ENCODE measurements around the gene SHB. TPM values are rescaled to one million over a fixed set of nuclear protein-coding genes. Genes with fewer than 3 reads are reported as not detected.

The SHB gene
- total and polyA plus RNA-seq, 2 donors from 2014 or later = 16.4 to 39.8 TPM

DNA sequence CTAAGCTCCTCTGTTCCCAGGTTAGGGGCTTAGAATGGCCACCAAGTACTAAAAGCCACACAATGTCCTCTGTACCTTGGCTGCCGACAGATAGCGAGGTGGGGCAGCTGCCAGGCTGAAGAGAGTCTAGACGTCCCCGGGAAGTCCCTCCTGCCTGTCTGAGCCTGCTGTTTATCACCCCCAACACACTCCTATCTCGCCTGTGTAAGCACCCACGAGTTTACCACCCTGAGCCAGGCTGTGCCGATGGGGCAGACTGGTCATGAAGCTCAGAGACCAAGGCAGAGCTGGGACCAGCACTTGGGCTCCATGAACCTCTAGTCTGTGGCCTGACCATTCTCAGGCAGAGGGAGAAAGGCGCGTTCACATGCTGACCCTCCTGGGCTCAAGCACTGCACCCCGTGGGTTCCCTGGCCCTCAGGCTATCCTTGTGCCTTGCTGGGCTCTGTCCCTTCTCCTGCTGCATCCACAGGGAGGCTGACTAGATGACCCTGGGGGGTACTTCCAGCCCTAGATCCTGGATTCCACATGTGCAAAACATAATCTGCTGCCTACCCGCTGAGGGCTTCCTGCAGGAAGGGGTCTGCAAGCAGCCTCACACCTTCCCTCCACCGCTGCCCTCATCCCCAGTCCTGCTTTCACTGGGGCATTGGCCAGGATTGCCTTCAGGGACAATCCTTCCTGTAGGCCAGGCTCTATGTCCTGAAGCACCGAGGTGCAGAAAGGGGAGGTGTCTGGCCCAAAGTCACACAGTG lies 146.5 kb downstream of the SHB start:
- peaks cover 0 to 4% (median under 1%) of the 10 kb centered on the region in 3 donors for H3K36me3 ChIP-seq (ENCODE audit: control insufficient read depth in 2 of 3, insufficient read depth in 3 of 3, low read length in 3 of 3)
- H3K4me1 ChIP-seq (ENCODE audit: control insufficient read depth in 2 of 3, insufficient read depth in 2 of 3, low read depth in 1 of 3, low read length in 3 of 3) = peaks cover 0 to 28% (median 23%) of the 10 kb centered on the region in 3 donors
- H3K27me3 ChIP-seq (ENCODE audit: control insufficient read depth, insufficient read depth, low read length) = no peaks in the 10 kb centered on the region
- TF ChIP-seq, protein P1, sequence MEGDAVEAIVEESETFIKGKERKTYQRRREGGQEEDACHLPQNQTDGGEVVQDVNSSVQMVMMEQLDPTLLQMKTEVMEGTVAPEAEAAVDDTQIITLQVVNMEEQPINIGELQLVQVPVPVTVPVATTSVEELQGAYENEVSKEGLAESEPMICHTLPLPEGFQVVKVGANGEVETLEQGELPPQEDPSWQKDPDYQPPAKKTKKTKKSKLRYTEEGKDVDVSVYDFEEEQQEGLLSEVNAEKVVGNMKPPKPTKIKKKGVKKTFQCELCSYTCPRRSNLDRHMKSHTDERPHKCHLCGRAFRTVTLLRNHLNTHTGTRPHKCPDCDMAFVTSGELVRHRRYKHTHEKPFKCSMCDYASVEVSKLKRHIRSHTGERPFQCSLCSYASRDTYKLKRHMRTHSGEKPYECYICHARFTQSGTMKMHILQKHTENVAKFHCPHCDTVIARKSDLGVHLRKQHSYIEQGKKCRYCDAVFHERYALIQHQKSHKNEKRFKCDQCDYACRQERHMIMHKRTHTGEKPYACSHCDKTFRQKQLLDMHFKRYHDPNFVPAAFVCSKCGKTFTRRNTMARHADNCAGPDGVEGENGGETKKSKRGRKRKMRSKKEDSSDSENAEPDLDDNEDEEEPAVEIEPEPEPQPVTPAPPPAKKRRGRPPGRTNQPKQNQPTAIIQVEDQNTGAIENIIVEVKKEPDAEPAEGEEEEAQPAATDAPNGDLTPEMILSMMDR (IDR thresholded peaks at IDR 0.05; ENCODE audit: borderline replicate concordance, extremely low read depth, insufficient read depth) = no peak
- DNase-seq (peak in 1 of 5 donors; percentile 25), FAIRE-seq (no peak)
- no peaks in the 10 kb centered on the region for H3K9me3 ChIP-seq (ENCODE audit: control insufficient read depth in 2 of 3, insufficient read depth in 1 of 3, low read length in 3 of 3)
- H3K9ac ChIP-seq (ENCODE audit: low read length in 3 of 3) = peak overlapping the region in 1 of 3 donors; percentile 38
- no peak overlapping the region for H3K4me3 ChIP-seq (ENCODE audit: low read length in 3 of 3)
- intact Hi-C loops (cut with DNase I) = no loop called here
- H3K27ac ChIP-seq (ENCODE audit: low read depth in 2 of 2, low read length in 2 of 2) = no peak overlapping the region

DNA sequence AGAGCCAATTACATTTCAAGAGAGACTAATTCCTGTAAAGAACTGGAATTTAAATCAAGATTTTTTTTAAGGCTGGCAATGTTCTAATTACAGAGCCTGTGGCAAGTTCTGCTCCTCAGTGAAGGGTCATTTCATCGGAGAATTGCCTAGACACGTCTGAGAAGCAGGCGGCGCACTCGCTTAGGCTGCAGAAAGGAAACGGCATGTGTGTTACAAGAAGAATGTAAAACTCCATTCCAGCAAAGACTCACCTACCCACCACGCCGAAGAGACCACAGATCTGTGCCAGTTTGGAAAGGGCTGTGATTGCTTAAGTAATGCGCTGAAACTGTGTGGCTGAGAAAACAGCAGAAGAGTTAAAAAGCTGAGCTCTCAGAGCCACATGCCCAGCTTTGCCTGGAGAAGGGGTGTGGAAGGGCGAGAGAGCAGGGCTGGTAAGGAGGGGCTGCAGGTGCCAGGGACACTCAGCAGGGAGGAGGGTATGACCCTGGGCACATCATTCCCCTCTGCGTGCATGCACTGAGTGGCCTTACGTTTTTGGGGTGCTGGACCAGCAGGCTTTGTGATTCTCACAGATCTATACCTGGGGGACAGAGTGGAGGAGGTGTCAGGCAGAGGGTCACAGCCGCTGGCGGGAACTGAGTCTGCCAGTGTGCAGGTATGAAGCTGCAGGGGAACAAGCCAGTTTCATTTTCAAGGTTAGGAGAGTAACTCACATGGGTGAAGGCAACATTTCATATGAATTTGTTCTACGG lies 147.3 kb downstream of the SHB start:
- no peak overlapping the region for H3K4me3 ChIP-seq (ENCODE audit: low read length in 3 of 3)
- H3K27me3 ChIP-seq (ENCODE audit: control insufficient read depth, insufficient read depth, low read length) = no peaks in the 10 kb centered on the region
- H3K27ac ChIP-seq (ENCODE audit: low read depth in 2 of 2, low read length in 2 of 2) = peak overlapping the region in 1 of 2 donors; percentile 28
- peak overlapping the region in 1 of 3 donors; percentile 0 for H3K9ac ChIP-seq (ENCODE audit: low read length in 3 of 3)
- intact Hi-C loops (cut with DNase I) = no loop called here
- FAIRE-seq = no peak
- peaks cover 0 to 4% (median 2%) of the 10 kb centered on the region in 3 donors for H3K36me3 ChIP-seq (ENCODE audit: control insufficient read depth in 2 of 3, insufficient read depth in 3 of 3, low read length in 3 of 3)
- H3K9me3 ChIP-seq (ENCODE audit: control insufficient read depth in 2 of 3, insufficient read depth in 1 of 3, low read length in 3 of 3) = no peaks in the 10 kb centered on the region
- TF ChIP-seq, protein P1 (IDR thresholded peaks at IDR 0.05; ENCODE audit: borderline replicate concordance, extremely low read depth, insufficient read depth) = no peak
- peak in 2 of 5 donors; percentile 22 to 40 for DNase-seq
- H3K4me1 ChIP-seq (ENCODE audit: control insufficient read depth in 2 of 3, insufficient read depth in 2 of 3, low read depth in 1 of 3, low read length in 3 of 3) = peaks cover 0 to 23% (median 15%) of the 10 kb centered on the region in 3 donors

DNA sequence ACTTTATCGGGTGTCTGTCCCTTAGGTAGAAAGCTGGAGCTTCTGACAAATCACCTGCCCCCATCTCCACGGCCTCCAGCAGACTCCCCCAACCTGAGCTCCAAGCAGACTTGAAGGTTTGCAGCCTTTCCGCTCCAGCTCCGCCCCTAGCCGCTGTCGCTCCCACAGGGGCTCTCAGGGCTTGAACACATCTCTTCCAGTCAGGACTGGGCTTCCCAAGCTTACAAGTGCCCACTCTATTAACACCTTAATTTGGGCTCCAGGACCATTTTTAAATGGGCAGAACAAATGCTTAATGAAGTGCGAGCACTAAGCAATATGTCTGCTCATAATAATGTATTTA lies 147.9 kb downstream of the SHB start:
- TF ChIP-seq, protein P1 (IDR thresholded peaks at IDR 0.05; ENCODE audit: borderline replicate concordance, extremely low read depth, insufficient read depth) = no peak

More for the DNA sequence above, 147.9 kb downstream of the SHB start:
- peaks cover 0 to 17% (median 10%) of the 10 kb centered on the region in 3 donors for H3K4me1 ChIP-seq (ENCODE audit: control insufficient read depth in 2 of 3, insufficient read depth in 2 of 3, low read depth in 1 of 3, low read length in 3 of 3)
- no peak overlapping the region for H3K4me3 ChIP-seq (ENCODE audit: low read length in 3 of 3)
- no peaks in the 10 kb centered on the region for H3K27me3 ChIP-seq (ENCODE audit: control insufficient read depth, insufficient read depth, low read length)
- peaks cover 0 to 4% (median 2%) of the 10 kb centered on the region in 3 donors for H3K36me3 ChIP-seq (ENCODE audit: control insufficient read depth in 2 of 3, insufficient read depth in 3 of 3, low read length in 3 of 3)
- no peak for FAIRE-seq
- peak overlapping the region in 1 of 2 donors; percentile 25 for H3K27ac ChIP-seq (ENCODE audit: low read depth in 2 of 2, low read length in 2 of 2)
- intact Hi-C loops (cut with DNase I) = no loop called here
- H3K9me3 ChIP-seq (ENCODE audit: control insufficient read depth in 2 of 3, insufficient read depth in 1 of 3, low read length in 3 of 3) = no peaks in the 10 kb centered on the region
- peak in 1 of 5 donors; percentile 39 for DNase-seq
- H3K9ac ChIP-seq (ENCODE audit: low read length in 3 of 3) = peak overlapping the region in 1 of 3 donors; percentile 0
